Measurements from ENCODE around the gene SCUBE2.

The SCUBE2 gene

GRCh38 chr11:9074338-9075029 is 16.9 kb downstream of the SCUBE2 start:
- no peak for DNase-seq (ENCODE audit: low spot score)

- DNase-seq (ENCODE audit: low spot score): no peak
These were observed 17.8 kb downstream of the SCUBE2 start for GRCh38 chr11:9073466-9074225.

- DNase-seq (ENCODE audit: low spot score): no peak
These were observed 18.7 kb downstream of the SCUBE2 start for GRCh38 chr11:9072626-9073176.

- DNase-seq (ENCODE audit: low spot score): no peak
These were observed 19.7 kb downstream of the SCUBE2 start for GRCh38 chr11:9071692-9072091.

- no peak for DNase-seq (ENCODE audit: low spot score)
These were observed 20.5 kb downstream of the SCUBE2 start for GRCh38 chr11:9070749-9071491.

GRCh38 chr11:9069862-9070470 is 21.4 kb downstream of the SCUBE2 start:
- DNase-seq (ENCODE audit: low spot score): no peak

- DNase-seq (ENCODE audit: low spot score): no peak
These were observed 22.1 kb downstream of the SCUBE2 start for GRCh38 chr11:9069256-9069655.

GRCh38 chr11:9066433-9066925 is 24.9 kb downstream of the SCUBE2 start:
- DNase-seq (ENCODE audit: low spot score): no peak

GRCh38 chr11:9065607-9066432 is 25.6 kb downstream of the SCUBE2 start:
- DNase-seq (ENCODE audit: low spot score): no peak

- DNase-seq (ENCODE audit: low spot score): no peak
These were observed 29.6 kb downstream of the SCUBE2 start for GRCh38 chr11:9061807-9062206.

GRCh38 chr11:9060700-9061111 is 30.7 kb downstream of the SCUBE2 start:
- peak; percentile 1 for DNase-seq (ENCODE audit: low spot score)

- no peak for DNase-seq (ENCODE audit: low spot score)
These were observed 32.0 kb downstream of the SCUBE2 start for GRCh38 chr11:9059406-9059805.

GRCh38 chr11:9057888-9058287 is 33.5 kb downstream of the SCUBE2 start:
- DNase-seq (ENCODE audit: low spot score): no peak

GRCh38 chr11:9057007-9057406 is 34.4 kb downstream of the SCUBE2 start:
- DNase-seq (ENCODE audit: low spot score): no peak

- no peak for DNase-seq (ENCODE audit: low spot score)
These were observed 34.9 kb downstream of the SCUBE2 start for GRCh38 chr11:9056467-9056866.

GRCh38 chr11:9053316-9054035 is 37.9 kb downstream of the SCUBE2 start:
- no peak for DNase-seq (ENCODE audit: low spot score)

GRCh38 chr11:9052316-9052715 is 39.1 kb downstream of the SCUBE2 start:
- DNase-seq (ENCODE audit: low spot score): no peak

GRCh38 chr11:9049959-9050358 is 41.4 kb downstream of the SCUBE2 start:
- DNase-seq (ENCODE audit: low spot score): no peak

- no peak for DNase-seq (ENCODE audit: low spot score)
These were observed 43.4 kb downstream of the SCUBE2 start for GRCh38 chr11:9047964-9048523.

GRCh38 chr11:9046481-9046880 is 44.9 kb downstream of the SCUBE2 start:
- DNase-seq (ENCODE audit: low spot score): no peak
